ENCODE data around the gene TASOR2.

TASOR2 gene

DNA sequence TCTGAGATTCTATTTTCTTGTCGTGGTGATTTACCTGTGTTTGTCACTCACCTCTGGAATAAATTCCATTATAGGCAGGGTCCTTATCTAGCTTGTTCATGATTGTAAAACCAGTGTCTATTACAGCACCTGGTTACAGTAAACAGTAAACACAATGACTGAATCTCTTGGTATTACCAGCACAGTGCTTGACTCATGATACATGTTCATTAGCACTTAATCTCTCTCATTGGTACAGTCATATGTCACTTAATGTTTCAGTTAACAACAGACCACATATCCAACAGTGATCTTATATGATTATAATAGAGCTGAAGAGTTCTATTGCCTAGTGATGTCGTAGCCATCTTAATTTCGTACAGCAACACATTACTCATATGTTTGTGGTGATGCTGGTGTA lies 1.6 kb upstream of the TASOR2 start:
- DNase-seq (ENCODE audit: low spot score): no peak

DNA sequence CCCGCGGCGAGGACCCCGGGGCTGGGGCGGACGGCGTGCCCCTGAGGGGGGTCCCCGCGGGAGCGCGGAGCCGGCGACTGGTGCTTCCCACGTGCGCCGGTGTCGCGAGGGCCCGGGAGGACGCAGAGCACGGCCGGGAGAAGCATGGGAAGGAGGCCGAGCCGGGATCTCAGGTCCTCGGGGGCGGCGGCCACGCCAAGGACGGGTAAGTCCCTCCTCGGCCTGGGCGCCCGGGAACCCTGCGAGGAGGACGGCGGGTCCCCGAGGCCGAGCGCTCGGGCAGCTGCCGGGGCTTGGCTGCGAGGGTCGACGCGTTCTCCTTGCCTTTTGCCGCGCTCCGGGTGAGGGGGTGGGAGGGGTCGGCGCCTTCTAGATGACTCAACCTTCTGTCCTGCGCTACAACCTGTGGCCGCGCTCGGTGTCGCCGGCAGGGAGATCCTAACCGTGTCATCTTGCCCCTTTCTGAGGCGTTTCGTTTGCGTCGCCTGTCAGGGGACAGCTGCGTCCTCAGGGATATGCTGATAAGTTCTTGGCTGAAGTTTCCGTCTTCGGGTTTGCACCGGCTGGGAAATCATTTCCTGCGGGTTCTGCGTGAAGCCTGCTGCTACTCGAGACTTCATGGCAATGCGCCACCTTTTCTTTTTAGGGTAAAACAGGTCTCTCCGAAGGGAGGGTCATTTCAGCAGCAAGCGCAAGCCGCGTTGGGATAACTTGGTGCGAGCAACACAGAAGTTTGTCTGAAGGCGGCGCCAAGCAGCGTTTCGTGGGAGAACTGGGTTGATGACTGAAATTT lies 529 bp downstream of the TASOR2 start:
- DNase-seq (ENCODE audit: low spot score): peak; percentile 67

DNA sequence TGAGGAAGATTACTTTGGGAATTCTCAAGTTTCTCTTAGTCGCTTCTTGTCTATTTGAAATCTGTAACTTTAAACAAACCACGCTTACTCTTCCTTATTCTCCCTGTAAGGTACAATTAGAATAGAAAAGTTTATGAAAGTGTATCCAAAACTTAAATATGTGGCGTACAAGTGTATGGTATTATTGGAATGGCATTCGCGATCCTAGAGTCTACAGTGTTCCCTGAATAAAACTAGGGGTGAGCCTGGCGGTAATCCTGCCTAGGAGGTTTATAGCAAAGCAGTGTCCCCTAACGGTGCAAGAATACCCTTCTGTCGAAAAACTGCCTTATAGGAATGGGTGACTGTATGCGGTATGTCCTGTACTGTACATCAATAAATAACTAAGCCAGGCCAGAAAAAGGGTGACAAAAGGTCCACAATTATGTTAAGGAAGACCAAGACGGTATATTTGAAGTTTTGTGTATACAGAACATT lies 1.2 kb downstream of the TASOR2 start:
- peak; percentile 11 for DNase-seq (ENCODE audit: low spot score)

DNA sequence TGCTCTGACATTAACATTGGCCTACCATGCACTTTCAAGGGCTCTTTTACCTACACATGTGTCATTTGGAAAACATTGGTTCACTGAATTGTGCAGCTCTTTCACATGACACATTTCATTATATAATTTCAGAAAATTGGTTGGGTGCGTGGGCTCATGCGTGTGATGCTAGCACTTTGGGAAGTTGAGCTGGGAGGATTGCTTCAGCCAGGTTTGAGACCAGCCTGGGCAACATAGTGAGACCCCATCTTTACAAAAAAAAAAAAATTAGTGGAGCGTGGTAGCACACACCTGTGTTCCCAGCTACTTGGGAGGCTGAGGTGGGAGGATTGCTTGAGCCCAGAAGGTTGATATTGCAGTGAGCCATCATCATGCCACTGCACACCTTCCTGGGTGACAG lies 3.9 kb downstream of the TASOR2 start:
- no peak for DNase-seq (ENCODE audit: low spot score)

DNA sequence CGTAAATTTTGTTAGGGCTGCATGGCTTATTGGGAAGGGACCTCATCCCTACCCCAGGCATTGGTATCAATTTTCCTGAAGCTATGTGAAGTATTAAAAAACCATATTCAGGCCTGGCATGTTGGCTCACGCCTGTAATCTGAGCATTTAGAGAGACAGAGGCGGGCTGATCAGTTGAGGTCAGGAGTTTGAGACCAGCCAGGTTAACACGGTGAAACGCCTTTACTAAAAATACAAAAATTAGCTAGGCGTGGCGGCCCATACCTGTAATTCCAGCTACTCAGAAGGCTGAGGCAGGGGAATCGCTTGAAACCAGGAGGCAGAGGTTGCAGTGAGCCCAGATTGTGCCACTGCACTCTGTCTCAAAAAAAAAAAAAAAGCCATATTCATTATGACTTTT lies 7.1 kb downstream of the TASOR2 start:
- DNase-seq (ENCODE audit: low spot score): no peak

DNA sequence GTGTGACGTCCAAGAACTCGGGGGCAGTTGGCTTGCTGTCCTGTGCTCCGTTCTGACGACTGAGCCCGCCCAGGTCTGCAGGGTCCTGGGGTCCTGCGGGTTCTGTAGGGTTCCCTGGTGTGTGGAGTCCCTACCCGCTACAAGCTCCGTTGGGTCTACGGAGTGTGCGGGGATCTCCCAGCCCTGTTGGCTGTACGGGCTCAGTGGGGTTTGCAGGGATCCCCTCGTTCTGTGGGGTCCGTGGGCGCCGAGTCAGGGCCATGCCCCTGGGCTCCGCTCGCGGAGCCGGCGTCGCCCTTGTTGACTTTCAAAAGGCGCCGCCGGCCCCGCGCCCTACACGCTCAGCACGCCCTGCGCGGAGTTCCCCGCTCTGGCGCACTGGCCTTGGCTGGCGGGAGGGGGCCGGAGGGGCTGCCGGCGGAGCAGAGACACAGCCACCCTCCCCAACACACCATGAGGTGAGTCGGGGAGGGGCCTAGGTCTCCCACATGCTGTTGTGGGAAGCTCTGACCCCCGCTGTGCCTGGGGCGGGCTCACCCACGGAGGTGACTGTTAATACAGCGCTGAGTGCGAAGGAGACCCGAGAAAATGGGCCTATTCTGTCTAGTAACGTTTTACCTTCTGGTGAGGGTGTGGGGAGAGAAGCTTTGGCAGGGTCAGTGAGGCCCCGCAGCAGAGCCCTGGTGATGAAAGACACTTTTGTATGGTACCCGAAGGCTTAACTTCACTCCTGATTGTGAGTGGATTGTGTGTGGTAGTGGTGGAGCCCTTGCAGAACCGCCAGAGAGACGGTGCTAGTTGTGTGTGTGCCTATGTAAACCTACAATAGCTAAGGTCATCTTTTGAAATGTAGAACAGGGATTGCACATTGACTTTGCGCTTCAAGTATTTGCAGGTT lies 8.1 kb downstream of the TASOR2 start:
- DNase-seq (ENCODE audit: low spot score): peak; percentile 49

DNA sequence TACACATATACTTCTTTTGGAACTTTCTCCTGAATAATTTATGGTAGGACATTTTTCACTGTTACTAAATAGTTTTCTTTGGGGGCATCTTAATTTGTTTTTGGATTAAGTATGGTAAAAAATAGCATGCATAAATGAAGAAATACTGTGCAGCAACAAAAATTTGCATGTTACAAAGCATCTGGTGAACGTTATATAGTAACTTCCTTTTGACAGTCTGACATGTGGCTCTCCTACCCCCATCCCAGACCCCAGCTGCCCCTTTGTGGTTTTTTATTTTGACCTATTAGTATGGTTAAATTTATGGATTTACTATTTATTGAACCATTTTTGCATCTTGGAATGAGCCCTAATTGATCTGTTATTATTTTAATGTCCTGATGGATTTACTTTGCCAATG lies 9.9 kb downstream of the TASOR2 start:
- DNase-seq (ENCODE audit: low spot score): no peak

DNA sequence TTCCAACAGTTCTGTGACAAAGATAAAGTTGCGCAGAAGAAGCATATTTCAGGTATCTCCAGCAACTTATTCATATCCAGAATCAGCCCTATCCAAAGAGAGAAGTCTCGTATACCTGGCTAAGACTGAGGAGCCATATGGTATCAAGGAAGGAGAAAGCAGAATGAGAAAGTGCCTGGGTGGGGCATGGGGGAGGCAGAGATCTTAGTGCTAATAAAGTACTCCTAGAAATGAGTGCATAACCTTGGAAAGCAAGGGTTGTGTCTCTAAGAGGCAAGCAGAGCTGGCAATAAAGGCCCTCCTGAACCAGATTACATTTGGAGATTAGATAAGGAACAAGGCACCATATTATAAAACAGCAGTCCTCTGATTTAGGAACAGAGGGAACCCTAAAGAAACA lies 12.7 kb downstream of the TASOR2 start:
- no peak for DNase-seq (ENCODE audit: low spot score)

DNA sequence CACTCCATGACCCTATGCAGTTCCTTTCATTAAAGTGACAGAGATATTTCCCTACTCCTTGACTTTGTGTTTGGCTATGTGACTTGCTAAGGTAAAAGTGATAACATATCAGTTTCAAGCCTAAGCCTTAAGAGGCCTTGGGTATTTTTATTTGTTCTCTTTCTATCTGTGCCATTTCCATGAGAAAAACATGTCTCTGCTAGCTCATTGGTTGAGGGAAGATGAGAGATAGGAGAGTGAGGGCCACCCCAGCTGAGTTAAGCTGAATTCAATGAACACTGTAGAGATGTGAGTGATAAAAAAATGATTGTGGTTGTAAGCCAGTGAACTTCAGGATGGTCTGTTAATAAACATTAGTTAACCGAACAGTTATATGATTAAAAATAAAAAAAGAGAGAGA lies 13.4 kb downstream of the TASOR2 start:
- DNase-seq (ENCODE audit: low spot score): no peak

DNA sequence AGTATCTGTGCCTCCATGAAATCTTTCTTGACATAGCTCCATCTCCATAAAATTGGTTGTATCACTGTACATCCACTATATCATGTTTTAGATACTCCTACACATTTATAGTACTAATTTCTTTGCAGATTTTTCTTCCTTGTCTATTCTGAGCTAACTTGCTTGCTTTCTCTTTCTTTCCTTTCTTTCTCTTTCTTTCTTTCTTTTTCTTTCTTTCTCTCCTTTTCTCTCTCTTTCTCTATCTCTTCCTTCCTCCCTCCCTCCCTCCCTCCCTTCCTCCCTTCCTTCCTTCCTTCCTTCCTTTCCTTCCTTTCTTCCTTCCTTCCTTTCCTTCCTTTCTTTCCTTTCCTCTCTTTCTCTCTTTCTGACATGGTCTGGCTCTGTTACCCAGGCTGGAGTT lies 23.7 kb downstream of the TASOR2 start:
- DNase-seq (ENCODE audit: low spot score): no peak

DNA sequence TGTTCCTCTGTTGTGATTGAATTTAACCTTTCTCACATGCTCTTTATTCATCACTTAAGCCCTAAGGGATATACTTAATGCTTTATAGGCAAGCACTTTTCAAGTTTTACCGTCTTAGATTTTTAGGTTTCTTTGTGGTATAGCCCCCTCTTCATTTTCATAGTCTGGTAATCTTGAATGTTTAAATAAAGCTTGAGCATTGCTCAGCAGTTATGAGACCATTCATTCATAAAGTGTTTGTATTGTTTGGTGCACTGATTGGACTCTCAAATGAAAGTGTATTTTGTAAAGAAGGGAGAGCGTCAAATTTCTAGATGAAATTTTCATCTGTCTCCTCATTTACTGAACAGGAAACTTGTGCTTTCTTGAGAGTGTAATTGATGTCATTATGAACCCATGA lies 25.2 kb downstream of the TASOR2 start:
- no peak for DNase-seq (ENCODE audit: low spot score)

DNA sequence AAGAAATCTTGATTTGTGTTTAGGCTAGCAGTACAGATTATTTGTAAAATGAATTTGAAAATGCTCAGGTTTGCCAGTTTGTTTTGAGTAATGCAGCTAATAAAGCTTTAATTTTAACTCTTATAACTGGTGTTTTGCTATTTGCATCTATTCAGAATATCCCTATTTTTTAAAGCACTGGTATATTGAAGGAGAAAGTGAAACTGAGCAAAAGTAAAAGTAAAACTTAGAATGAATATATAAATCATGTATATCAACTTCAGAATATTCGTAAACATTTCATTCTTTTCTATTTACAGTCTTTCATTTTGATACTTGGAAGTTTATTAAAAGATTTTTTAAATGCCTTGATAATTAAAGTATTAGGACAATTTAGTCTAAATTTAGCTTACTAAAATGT lies 26.2 kb downstream of the TASOR2 start:
- DNase-seq (ENCODE audit: low spot score): no peak

DNA sequence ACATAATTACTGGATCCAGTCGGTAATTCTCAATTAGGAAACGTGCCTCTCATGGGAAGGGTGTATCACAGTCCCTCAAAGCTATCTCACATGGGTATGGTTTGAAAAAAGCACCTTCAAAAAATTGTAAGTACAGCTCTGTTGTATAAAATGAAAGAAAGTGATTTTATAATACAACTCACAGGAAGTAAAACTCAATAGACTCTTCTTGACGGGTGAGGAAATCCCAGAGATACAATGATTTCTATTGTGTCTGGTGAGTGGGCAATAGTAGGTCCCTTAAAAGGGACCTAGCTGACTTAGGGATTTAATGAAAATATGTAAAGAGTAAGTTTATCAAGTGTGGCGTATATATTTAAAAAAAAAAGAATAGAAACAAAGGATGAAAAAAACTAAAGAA lies 27.0 kb downstream of the TASOR2 start:
- DNase-seq (ENCODE audit: low spot score): no peak

DNA sequence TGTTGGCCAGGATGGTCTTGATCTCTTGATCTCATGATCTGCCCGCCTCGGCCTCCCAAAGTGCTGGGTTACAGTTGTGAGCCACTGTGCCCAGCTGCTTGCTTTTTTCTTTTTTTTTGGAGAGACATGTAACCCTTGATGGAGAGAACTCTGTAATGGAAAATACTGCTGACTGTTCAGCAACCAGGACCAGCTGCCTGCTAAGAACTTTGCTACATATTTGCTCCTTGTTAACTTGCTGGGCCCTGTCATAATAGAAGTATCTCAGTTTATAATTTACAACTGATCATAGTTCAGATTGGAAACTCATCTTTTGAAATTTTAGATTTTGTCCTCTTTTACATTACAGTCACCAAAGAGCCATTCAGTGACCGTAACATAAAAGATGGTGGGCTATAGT lies 34.9 kb downstream of the TASOR2 start:
- DNase-seq (ENCODE audit: low spot score): no peak

DNA sequence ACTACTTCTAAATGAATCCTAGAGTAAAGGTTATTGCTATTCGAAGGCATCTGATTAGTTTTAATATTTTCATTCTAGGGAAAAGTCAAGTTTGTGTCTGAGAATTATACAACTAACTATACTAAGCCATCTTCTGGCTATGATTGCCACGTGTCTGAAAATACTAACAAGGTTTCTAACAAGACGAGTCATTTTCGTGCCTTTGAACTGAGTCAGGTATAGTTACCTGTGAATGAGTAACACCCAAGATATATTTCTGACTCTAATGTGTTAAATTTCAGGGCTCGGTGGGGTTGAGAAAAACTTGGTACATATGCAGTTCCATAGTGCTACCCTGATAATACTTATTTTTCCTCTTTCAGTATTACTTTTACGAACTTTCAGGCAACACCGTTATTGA lies 35.5 kb downstream of the TASOR2 start:
- DNase-seq (ENCODE audit: low spot score): no peak

DNA sequence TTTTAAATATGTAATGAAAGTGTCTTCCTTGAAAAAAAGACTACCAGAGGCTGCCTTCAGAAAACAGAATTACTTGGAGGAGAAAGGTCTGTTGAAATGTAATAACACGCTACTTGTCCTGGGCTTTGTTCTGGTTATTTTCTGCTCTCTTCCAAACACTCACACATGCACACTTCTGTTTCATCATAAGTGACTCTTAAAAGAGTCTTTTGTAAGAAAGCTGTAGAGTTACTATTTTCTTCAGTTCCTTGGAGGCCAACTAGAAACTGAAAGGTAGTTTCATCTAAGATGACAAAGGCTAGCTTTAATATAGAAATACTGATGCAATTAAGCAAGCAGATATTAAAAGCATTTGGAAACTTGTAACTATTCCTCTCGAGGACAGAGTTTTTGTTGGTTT lies 39.1 kb downstream of the TASOR2 start:
- DNase-seq (ENCODE audit: low spot score): no peak

DNA sequence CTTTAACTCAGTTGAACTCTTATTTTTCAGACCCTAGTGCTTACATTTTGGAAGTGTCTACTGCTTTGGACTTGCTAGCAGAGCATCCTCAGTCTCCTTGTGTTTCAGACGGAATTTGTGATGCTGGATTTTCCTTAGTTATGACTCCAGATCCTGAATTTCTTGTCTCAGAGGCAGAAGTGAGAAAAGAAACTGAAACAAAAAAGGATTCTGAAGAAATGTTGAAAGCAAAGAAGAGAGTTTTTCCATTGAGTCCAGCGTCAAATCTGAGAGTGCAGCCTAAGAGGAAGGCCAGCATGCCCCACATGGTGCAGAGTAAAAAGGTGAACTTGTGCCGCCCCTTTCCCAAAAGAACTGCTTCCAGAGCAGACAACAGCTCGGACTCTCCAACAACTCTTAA lies 46.1 kb downstream of the TASOR2 start:
- no peak for DNase-seq (ENCODE audit: low spot score)

DNA sequence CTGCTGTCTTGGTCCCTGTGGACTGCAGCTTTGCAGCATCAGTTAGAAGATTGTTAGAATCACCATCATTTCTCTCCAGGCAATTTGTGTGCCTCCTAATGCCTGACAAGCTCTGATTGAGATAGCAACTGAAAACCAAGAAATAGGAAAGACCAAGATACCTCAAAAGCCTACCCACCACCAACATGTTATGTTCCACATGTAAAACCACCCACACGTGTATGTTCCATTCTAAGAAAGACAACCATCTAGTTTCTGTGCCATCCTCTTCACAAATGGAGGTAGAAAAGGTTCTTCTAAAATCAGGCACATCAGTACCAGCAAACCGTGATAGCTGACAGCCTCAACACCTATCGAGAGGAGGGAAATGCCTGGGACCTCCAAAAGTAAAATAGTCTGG lies 46.9 kb downstream of the TASOR2 start:
- DNase-seq (ENCODE audit: low spot score): no peak

DNA sequence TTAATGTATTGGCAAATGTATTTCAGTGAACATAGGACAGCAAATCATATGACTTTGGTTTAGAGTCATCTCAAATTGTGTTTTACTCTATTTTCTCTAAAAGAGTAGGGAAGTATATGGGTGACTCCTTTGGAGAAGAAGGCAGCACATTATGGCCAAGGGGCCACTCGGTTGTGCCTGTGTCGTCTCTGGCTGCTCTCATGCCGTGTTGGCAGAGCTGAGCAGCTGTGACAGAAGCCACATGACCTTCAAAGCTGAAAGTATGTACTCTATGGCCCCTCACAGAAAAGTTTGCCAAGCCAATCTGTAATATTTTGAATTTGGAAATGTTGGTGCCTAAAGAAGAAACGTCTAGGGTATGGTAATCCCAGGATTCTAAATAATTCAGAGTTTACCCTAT lies 47.5 kb downstream of the TASOR2 start:
- peak; percentile 16 for DNase-seq (ENCODE audit: low spot score)

Data from globus pallidus (tissue), 1 donor.